Loucy (cell line): ENCODE data around the gene RAB11FIP5.

ENCODE experiments used
- H2AFZ ChIP-seq: fragments of 200-600 bp; sonication (generic); 2 replicates; pipeline ENCODE4 v1.6.0; 2016; ENCODE audit warnings: antibody characterized with exemption, mild to moderate bottlenecking, low read length, moderate library complexity
- H3F3A ChIP-seq: fragments of 200-600 bp; 2 replicates; pipeline ENCODE4 v1.6.0; 2016; ENCODE audit warnings: antibody characterized with exemption, low read depth, mild to moderate bottlenecking
- H3K27me3 ChIP-seq: fragments of 200-600 bp; sonication (generic); 2 replicates; pipeline ENCODE4 v1.6.1; 2014; ENCODE audit warnings: low read length, mild to moderate bottlenecking; ENCODE audit not compliant: insufficient read depth, poor library complexity, severe bottlenecking
- H3K36me3 ChIP-seq: fragments of 200-600 bp; sonication (generic); 2 replicates; pipeline ENCODE4 v1.6.1; 2016; ENCODE audit warnings: low read length; ENCODE audit not compliant: insufficient read depth
- H3K4me1 ChIP-seq: fragments of 200-600 bp; sonication (generic); 2 replicates; pipeline ENCODE4 v1.5.1; 2014; ENCODE audit warnings: low read length, mild to moderate bottlenecking; ENCODE audit not compliant: insufficient read depth, poor library complexity, severe bottlenecking
- H3K4me2 ChIP-seq: fragments of 200-600 bp; sonication (generic); 2 replicates; pipeline ENCODE4 v1.6.0; 2014; ENCODE audit warnings: antibody characterized with exemption, low read length, low read depth, mild to moderate bottlenecking; ENCODE audit not compliant: poor library complexity, severe bottlenecking
- H3K4me3 ChIP-seq: fragments of 200-600 bp; sonication (generic); 2 replicates; pipeline ENCODE4 v1.5.1; 2014; ENCODE audit warnings: low read length, mild to moderate bottlenecking, mixed read lengths; ENCODE audit not compliant: poor library complexity, severe bottlenecking
- H3K79me2 ChIP-seq: fragments of 200-600 bp; sonication (generic); 2 replicates; pipeline ENCODE4 v1.6.1; 2014; ENCODE audit warnings: low read length; ENCODE audit not compliant: insufficient read depth
- H3K9ac ChIP-seq: fragments of 200-600 bp; sonication (generic); 2 replicates; pipeline ENCODE4 v1.6.0; 2014; ENCODE audit warnings: mild to moderate bottlenecking, low read depth, low read length, moderate library complexity; ENCODE audit not compliant: poor library complexity, severe bottlenecking
- H3K9me2 ChIP-seq: fragments of 200-600 bp; sonication (generic); replicated peaks from 2 replicates; pipeline ENCODE4 v1.6.1; 2016; ENCODE audit warnings: low read depth, low read length, mixed read lengths
- H3K9me3 ChIP-seq: fragments of 200-600 bp; sonication (generic); 2 replicates; pipeline ENCODE4 v1.6.1; 2014; ENCODE audit warnings: mild to moderate bottlenecking, antibody characterized with exemption, low read length, low read depth; ENCODE audit not compliant: insufficient read depth
- H4K20me1 ChIP-seq: fragments of 200-600 bp; sonication (generic); 2 replicates; pipeline ENCODE4 v1.6.0; 2014; ENCODE audit warnings: antibody characterized with exemption, low read length, mild to moderate bottlenecking; ENCODE audit not compliant: insufficient read depth, poor library complexity, severe bottlenecking
- CTCF ChIP-seq: fragments of 200-600 bp; sonication (generic); conservative IDR thresholded peaks from 2 replicates; pipeline ENCODE4 v1.5.1; 2014; ENCODE audit warnings: mild to moderate bottlenecking, antibody characterized with exemption, low read length
- EZH2phosphoT487 ChIP-seq: fragments of 200-600 bp; IDR thresholded peaks from 2 replicates; pipeline ENCODE4 v1.6.1; 2018; ENCODE audit warnings: antibody characterized with exemption, mild to moderate bottlenecking, moderate library complexity, borderline replicate concordance

The RAB11FIP5 gene

GRCh38 chr2:73133566-73134197 lies 20.9 kb upstream of the RAB11FIP5 start:
- H2AFZ ChIP-seq: no peak overlapping the region
- H3K4me2 ChIP-seq: no peak overlapping the region
- H3K4me3 ChIP-seq: no peak overlapping the region
- H3K9me2 ChIP-seq: no peaks in the 10 kb centered on the region
- no peaks in the 10 kb centered on the region for H3K27me3 ChIP-seq
- H4K20me1 ChIP-seq: no peaks in the 10 kb centered on the region
- H3F3A ChIP-seq: no peaks in the 10 kb centered on the region
- no peaks in the 10 kb centered on the region for H3K9me3 ChIP-seq
- TF ChIP-seq CTCF: no peak
- TF ChIP-seq EZH2phosphoT487: no peak
- H3K4me1 ChIP-seq: no peaks in the 10 kb centered on the region
- H3K79me2 ChIP-seq: no peaks in the 10 kb centered on the region
- no peak overlapping the region for H3K9ac ChIP-seq
- H3K36me3 ChIP-seq: no peaks in the 10 kb centered on the region

GRCh38 chr2:73131807-73132206 lies 19.1 kb upstream of the RAB11FIP5 start:
- H3K4me3 ChIP-seq: no peak overlapping the region
- H3K9me3 ChIP-seq: no peaks in the 10 kb centered on the region
- H3K27me3 ChIP-seq: no peaks in the 10 kb centered on the region
- H3K9ac ChIP-seq: no peak overlapping the region
- no peaks in the 10 kb centered on the region for H3F3A ChIP-seq
- no peaks in the 10 kb centered on the region for H4K20me1 ChIP-seq
- no peak overlapping the region for H2AFZ ChIP-seq
- H3K9me2 ChIP-seq: no peaks in the 10 kb centered on the region
- no peak for TF ChIP-seq CTCF
- no peak for TF ChIP-seq EZH2phosphoT487
- H3K36me3 ChIP-seq: no peaks in the 10 kb centered on the region
- no peaks in the 10 kb centered on the region for H3K4me1 ChIP-seq
- no peaks in the 10 kb centered on the region for H3K79me2 ChIP-seq
- H3K4me2 ChIP-seq: no peak overlapping the region

GRCh38 chr2:73130790-73131189 lies 18.0 kb upstream of the RAB11FIP5 start:
- H3K9ac ChIP-seq: no peak overlapping the region
- no peak for TF ChIP-seq EZH2phosphoT487
- TF ChIP-seq CTCF: no peak
- no peaks in the 10 kb centered on the region for H3K36me3 ChIP-seq
- H3K79me2 ChIP-seq: no peaks in the 10 kb centered on the region
- H3K4me1 ChIP-seq: no peaks in the 10 kb centered on the region
- no peaks in the 10 kb centered on the region for H3K9me3 ChIP-seq
- H3K9me2 ChIP-seq: no peaks in the 10 kb centered on the region
- H3F3A ChIP-seq: no peaks in the 10 kb centered on the region
- H3K4me3 ChIP-seq: no peak overlapping the region
- H3K4me2 ChIP-seq: no peak overlapping the region
- no peaks in the 10 kb centered on the region for H4K20me1 ChIP-seq
- no peak overlapping the region for H2AFZ ChIP-seq
- no peaks in the 10 kb centered on the region for H3K27me3 ChIP-seq
